Measurements from ENCODE around the gene FLNA.

Gene FLNA

GRCh38 chrX:154323537-154323936 lies 50.9 kb downstream of the FLNA start:
- H3K9me3 ChIP-seq (ENCODE audit: control insufficient read depth in 1 of 2, low read length in 2 of 2): no peaks in the 10 kb centered on the region
- no peaks in the 10 kb centered on the region for H3K27me3 ChIP-seq (ENCODE audit: control insufficient read depth in 1 of 2, insufficient read depth in 2 of 2, low read length in 2 of 2)
- no peak overlapping the region for H3K27ac ChIP-seq (ENCODE audit: low read depth, low read length)
- H3K9ac ChIP-seq (ENCODE audit: low read depth in 1 of 2, low read length in 2 of 2): no peak overlapping the region
- no peak overlapping the region for H3K4me3 ChIP-seq (ENCODE audit: low read depth in 1 of 2, low read length in 2 of 2)
- no peaks in the 10 kb centered on the region for H3K36me3 ChIP-seq (ENCODE audit: control insufficient read depth in 1 of 2, insufficient read depth in 2 of 2, low read length in 2 of 2)
- no peaks in the 10 kb centered on the region for H3K4me1 ChIP-seq (ENCODE audit: control insufficient read depth in 1 of 2, insufficient read depth in 2 of 2, low read length in 2 of 2)

GRCh38 chrX:154322890-154323289 lies 51.5 kb downstream of the FLNA start:
- no peaks in the 10 kb centered on the region for H3K27me3 ChIP-seq (ENCODE audit: control insufficient read depth in 1 of 2, insufficient read depth in 2 of 2, low read length in 2 of 2)
- H3K9ac ChIP-seq (ENCODE audit: low read depth in 1 of 2, low read length in 2 of 2): no peak overlapping the region
- H3K4me1 ChIP-seq (ENCODE audit: control insufficient read depth in 1 of 2, insufficient read depth in 2 of 2, low read length in 2 of 2): no peaks in the 10 kb centered on the region
- no peak overlapping the region for H3K4me3 ChIP-seq (ENCODE audit: low read depth in 1 of 2, low read length in 2 of 2)
- H3K36me3 ChIP-seq (ENCODE audit: control insufficient read depth in 1 of 2, insufficient read depth in 2 of 2, low read length in 2 of 2): no peaks in the 10 kb centered on the region
- no peaks in the 10 kb centered on the region for H3K9me3 ChIP-seq (ENCODE audit: control insufficient read depth in 1 of 2, low read length in 2 of 2)
- H3K27ac ChIP-seq (ENCODE audit: low read depth, low read length): no peak overlapping the region

GRCh38 chrX:154321594-154321993 lies 52.8 kb downstream of the FLNA start:
- Histone ChIP-seq H3K4me1 (ENCODE audit: control insufficient read depth in 1 of 2, insufficient read depth in 2 of 2, low read length in 2 of 2) (no peaks in the 10 kb centered on the region), H3K27me3 (ENCODE audit: control insufficient read depth in 1 of 2, insufficient read depth in 2 of 2, low read length in 2 of 2) (no peaks in the 10 kb centered on the region), H3K9me3 (ENCODE audit: control insufficient read depth in 1 of 2, low read length in 2 of 2) (no peaks in the 10 kb centered on the region), H3K4me3 (ENCODE audit: low read depth in 1 of 2, low read length in 2 of 2) (no peak overlapping the region), H3K27ac (ENCODE audit: low read depth, low read length) (no peak overlapping the region), H3K36me3 (ENCODE audit: control insufficient read depth in 1 of 2, insufficient read depth in 2 of 2, low read length in 2 of 2) (no peaks in the 10 kb centered on the region), H3K9ac (ENCODE audit: low read depth in 1 of 2, low read length in 2 of 2) (no peak overlapping the region)

- Histone ChIP-seq H3K9me3 (ENCODE audit: control insufficient read depth in 1 of 2, low read length in 2 of 2) (no peaks in the 10 kb centered on the region), H3K4me3 (ENCODE audit: low read depth in 1 of 2, low read length in 2 of 2) (no peak overlapping the region), H3K9ac (ENCODE audit: low read depth in 1 of 2, low read length in 2 of 2) (no peak overlapping the region), H3K27me3 (ENCODE audit: control insufficient read depth in 1 of 2, insufficient read depth in 2 of 2, low read length in 2 of 2) (no peaks in the 10 kb centered on the region), H3K36me3 (ENCODE audit: control insufficient read depth in 1 of 2, insufficient read depth in 2 of 2, low read length in 2 of 2) (no peaks in the 10 kb centered on the region), H3K4me1 (ENCODE audit: control insufficient read depth in 1 of 2, insufficient read depth in 2 of 2, low read length in 2 of 2) (no peaks in the 10 kb centered on the region), H3K27ac (ENCODE audit: low read depth, low read length) (no peak overlapping the region)
These were observed 53.3 kb downstream of the FLNA start for GRCh38 chrX:154321152-154321551.

GRCh38 chrX:154320406-154320805 lies 54.0 kb downstream of the FLNA start:
- H3K9me3 ChIP-seq (ENCODE audit: control insufficient read depth in 1 of 2, low read length in 2 of 2): no peaks in the 10 kb centered on the region
- H3K9ac ChIP-seq (ENCODE audit: low read depth in 1 of 2, low read length in 2 of 2): no peak overlapping the region
- H3K27ac ChIP-seq (ENCODE audit: low read depth, low read length): no peak overlapping the region
- no peaks in the 10 kb centered on the region for H3K36me3 ChIP-seq (ENCODE audit: control insufficient read depth in 1 of 2, insufficient read depth in 2 of 2, low read length in 2 of 2)
- no peaks in the 10 kb centered on the region for H3K27me3 ChIP-seq (ENCODE audit: control insufficient read depth in 1 of 2, insufficient read depth in 2 of 2, low read length in 2 of 2)
- H3K4me3 ChIP-seq (ENCODE audit: low read depth in 1 of 2, low read length in 2 of 2): no peak overlapping the region
- no peaks in the 10 kb centered on the region for H3K4me1 ChIP-seq (ENCODE audit: control insufficient read depth in 1 of 2, insufficient read depth in 2 of 2, low read length in 2 of 2)

GRCh38 chrX:154317391-154317995 lies 56.9 kb downstream of the FLNA start:
- Histone ChIP-seq H3K4me3 (ENCODE audit: low read depth in 1 of 2, low read length in 2 of 2) (no peak overlapping the region), H3K27ac (ENCODE audit: low read depth, low read length) (no peak overlapping the region), H3K9me3 (ENCODE audit: control insufficient read depth in 1 of 2, low read length in 2 of 2) (no peaks in the 10 kb centered on the region), H3K9ac (ENCODE audit: low read depth in 1 of 2, low read length in 2 of 2) (no peak overlapping the region), H3K4me1 (ENCODE audit: control insufficient read depth in 1 of 2, insufficient read depth in 2 of 2, low read length in 2 of 2) (no peaks in the 10 kb centered on the region), H3K27me3 (ENCODE audit: control insufficient read depth in 1 of 2, insufficient read depth in 2 of 2, low read length in 2 of 2) (no peaks in the 10 kb centered on the region), H3K36me3 (ENCODE audit: control insufficient read depth in 1 of 2, insufficient read depth in 2 of 2, low read length in 2 of 2) (no peaks in the 10 kb centered on the region)

GRCh38 chrX:154315416-154315815 lies 59.0 kb downstream of the FLNA start:
- no peaks in the 10 kb centered on the region for H3K27me3 ChIP-seq (ENCODE audit: control insufficient read depth in 1 of 2, insufficient read depth in 2 of 2, low read length in 2 of 2)
- no peaks in the 10 kb centered on the region for H3K36me3 ChIP-seq (ENCODE audit: control insufficient read depth in 1 of 2, insufficient read depth in 2 of 2, low read length in 2 of 2)
- H3K9me3 ChIP-seq (ENCODE audit: control insufficient read depth in 1 of 2, low read length in 2 of 2): no peaks in the 10 kb centered on the region
- no peak overlapping the region for H3K4me3 ChIP-seq (ENCODE audit: low read depth in 1 of 2, low read length in 2 of 2)
- no peak overlapping the region for H3K27ac ChIP-seq (ENCODE audit: low read depth, low read length)
- no peaks in the 10 kb centered on the region for H3K4me1 ChIP-seq (ENCODE audit: control insufficient read depth in 1 of 2, insufficient read depth in 2 of 2, low read length in 2 of 2)
- H3K9ac ChIP-seq (ENCODE audit: low read depth in 1 of 2, low read length in 2 of 2): no peak overlapping the region

- Histone ChIP-seq H3K4me3 (ENCODE audit: low read depth in 1 of 2, low read length in 2 of 2) (no peak overlapping the region), H3K9me3 (ENCODE audit: control insufficient read depth in 1 of 2, low read length in 2 of 2) (no peaks in the 10 kb centered on the region), H3K27ac (ENCODE audit: low read depth, low read length) (no peak overlapping the region), H3K36me3 (ENCODE audit: control insufficient read depth in 1 of 2, insufficient read depth in 2 of 2, low read length in 2 of 2) (no peaks in the 10 kb centered on the region), H3K27me3 (ENCODE audit: control insufficient read depth in 1 of 2, insufficient read depth in 2 of 2, low read length in 2 of 2) (no peaks in the 10 kb centered on the region), H3K9ac (ENCODE audit: low read depth in 1 of 2, low read length in 2 of 2) (no peak overlapping the region), H3K4me1 (ENCODE audit: control insufficient read depth in 1 of 2, insufficient read depth in 2 of 2, low read length in 2 of 2) (no peaks in the 10 kb centered on the region)
These were observed 61.3 kb downstream of the FLNA start for GRCh38 chrX:154313147-154313546.

GRCh38 chrX:154312116-154312515 lies 62.3 kb downstream of the FLNA start:
- H3K9ac ChIP-seq (ENCODE audit: low read depth in 1 of 2, low read length in 2 of 2): no peak overlapping the region
- H3K4me1 ChIP-seq (ENCODE audit: control insufficient read depth in 1 of 2, insufficient read depth in 2 of 2, low read length in 2 of 2): no peaks in the 10 kb centered on the region
- no peaks in the 10 kb centered on the region for H3K36me3 ChIP-seq (ENCODE audit: control insufficient read depth in 1 of 2, insufficient read depth in 2 of 2, low read length in 2 of 2)
- no peaks in the 10 kb centered on the region for H3K9me3 ChIP-seq (ENCODE audit: control insufficient read depth in 1 of 2, low read length in 2 of 2)
- H3K27ac ChIP-seq (ENCODE audit: low read depth, low read length): no peak overlapping the region
- no peak overlapping the region for H3K4me3 ChIP-seq (ENCODE audit: low read depth in 1 of 2, low read length in 2 of 2)
- no peaks in the 10 kb centered on the region for H3K27me3 ChIP-seq (ENCODE audit: control insufficient read depth in 1 of 2, insufficient read depth in 2 of 2, low read length in 2 of 2)

- Histone ChIP-seq H3K4me1 (ENCODE audit: control insufficient read depth in 1 of 2, insufficient read depth in 2 of 2, low read length in 2 of 2) (no peaks in the 10 kb centered on the region), H3K4me3 (ENCODE audit: low read depth in 1 of 2, low read length in 2 of 2) (no peak overlapping the region), H3K9ac (ENCODE audit: low read depth in 1 of 2, low read length in 2 of 2) (no peak overlapping the region), H3K27ac (ENCODE audit: low read depth, low read length) (no peak overlapping the region), H3K9me3 (ENCODE audit: control insufficient read depth in 1 of 2, low read length in 2 of 2) (no peaks in the 10 kb centered on the region), H3K27me3 (ENCODE audit: control insufficient read depth in 1 of 2, insufficient read depth in 2 of 2, low read length in 2 of 2) (no peaks in the 10 kb centered on the region), H3K36me3 (ENCODE audit: control insufficient read depth in 1 of 2, insufficient read depth in 2 of 2, low read length in 2 of 2) (no peaks in the 10 kb centered on the region)
These were observed 63.6 kb downstream of the FLNA start for GRCh38 chrX:154310616-154311536.
